Chondrocyte (in vitro differentiated cells): ENCODE results near the gene SERPINA1. TPM values are rescaled to one million over a fixed set of nuclear protein-coding genes. Genes with fewer than 3 reads are reported as not detected.

ENCODE experiments used
- DNase-seq: peaks from one replicate; pipeline ENCODE4 v3.0.0; 2021; ENCODE audit warnings: mixed read lengths, low spot score
- H3K27ac Mint-ChIP-seq: one replicate; pipeline ENCODE4 v1.8.0; 2021; ENCODE audit warnings: mild to moderate bottlenecking, moderate library complexity, mixed read lengths; ENCODE audit not compliant: unreplicated experiment
- H3K27me3 Mint-ChIP-seq: 2 replicates; pipeline ENCODE4 v1.8.0; 2021; ENCODE audit warnings: low read depth, mixed read lengths
- H3K36me3 Mint-ChIP-seq: 2 replicates; pipeline ENCODE4 v1.8.0; 2021; ENCODE audit warnings: low read depth, mixed read lengths
- H3K4me1 Mint-ChIP-seq: 2 replicates; pipeline ENCODE4 v1.8.0; 2021; ENCODE audit warnings: low read depth, mild to moderate bottlenecking, mixed read lengths
- H3K4me3 Mint-ChIP-seq: one replicate; pipeline ENCODE4 v1.8.0; 2021; ENCODE audit warnings: mild to moderate bottlenecking, moderate library complexity, mixed read lengths; ENCODE audit not compliant: unreplicated experiment
- H3K9me3 Mint-ChIP-seq: 2 replicates; pipeline ENCODE4 v1.8.0; 2021; ENCODE audit warnings: low read depth, mixed read lengths
- CTCF ChIP-seq: fragments of 200-600 bp; sonication (generic); IDR thresholded peaks from 2 replicates; pipeline ENCODE4 v1.5.0; 2021; ENCODE audit warnings: antibody characterized with exemption, mild to moderate bottlenecking, moderate library complexity
- total RNA-seq: library from RNA; stranded (reverse); gene quantifications from 3 replicates; pipeline ENCODE4 v1.2.1, GENCODE V29; 2021

Gene SERPINA1
- total RNA-seq, 1 donor from 2014 or later: 0.20 TPM

- no peak overlapping the region for H3K27ac Mint-ChIP-seq
- H3K4me1 Mint-ChIP-seq: no peaks in the 10 kb centered on the region
- no peaks in the 10 kb centered on the region for H3K36me3 Mint-ChIP-seq
- no peaks in the 10 kb centered on the region for H3K9me3 Mint-ChIP-seq
- TF ChIP-seq CTCF: no peak
- peaks cover 9% of the 10 kb centered on the region for H3K27me3 Mint-ChIP-seq
- no peak overlapping the region for H3K4me3 Mint-ChIP-seq
- no peak for DNase-seq
These were observed 56.3 kb downstream of the SERPINA1 start for GRCh38 chr14:94332063-94332583.

- no peak overlapping the region for H3K4me3 Mint-ChIP-seq
- no peak overlapping the region for H3K27ac Mint-ChIP-seq
- no peak for DNase-seq
- TF ChIP-seq CTCF: no peak
- H3K9me3 Mint-ChIP-seq: peaks cover 2% of the 10 kb centered on the region
- no peaks in the 10 kb centered on the region for H3K4me1 Mint-ChIP-seq
- H3K27me3 Mint-ChIP-seq: peaks cover 9% of the 10 kb centered on the region
- H3K36me3 Mint-ChIP-seq: no peaks in the 10 kb centered on the region
These were observed 56.9 kb downstream of the SERPINA1 start for GRCh38 chr14:94331462-94331861.

- H3K27me3 Mint-ChIP-seq: peaks cover 9% of the 10 kb centered on the region
- H3K9me3 Mint-ChIP-seq: peaks cover 3% of the 10 kb centered on the region
- H3K4me1 Mint-ChIP-seq: no peaks in the 10 kb centered on the region
- H3K4me3 Mint-ChIP-seq: no peak overlapping the region
- DNase-seq: no peak
- no peaks in the 10 kb centered on the region for H3K36me3 Mint-ChIP-seq
- TF ChIP-seq CTCF: no peak
- H3K27ac Mint-ChIP-seq: no peak overlapping the region
These were observed 57.5 kb downstream of the SERPINA1 start for GRCh38 chr14:94330857-94331256.

GRCh38 chr14:94330432-94330831 lies 58.0 kb downstream of the SERPINA1 start:
- Mint-ChIP-seq H3K36me3 (no peaks in the 10 kb centered on the region), H3K9me3 (peaks cover 3% of the 10 kb centered on the region), H3K27me3 (peaks cover 9% of the 10 kb centered on the region), H3K27ac (no peak overlapping the region), H3K4me1 (no peaks in the 10 kb centered on the region), H3K4me3 (no peak overlapping the region)
- no peak for DNase-seq
- no peak for TF ChIP-seq CTCF

- Mint-ChIP-seq H3K36me3 (no peaks in the 10 kb centered on the region), H3K4me1 (no peaks in the 10 kb centered on the region), H3K9me3 (peaks cover 3% of the 10 kb centered on the region), H3K27me3 (peaks cover 9% of the 10 kb centered on the region), H3K4me3 (no peak overlapping the region), H3K27ac (no peak overlapping the region)
- no peak for DNase-seq
- TF ChIP-seq CTCF: no peak
These were observed 58.5 kb downstream of the SERPINA1 start for GRCh38 chr14:94329857-94330256.
